GM19193 (cell line): ENCODE data around the gene SLC39A13.

ENCODE experiments used
- POLR2A ChIP-seq: IDR thresholded peaks from 4 replicates; pipeline ENCODE4 v1.6.1; 2011; ENCODE audit not compliant: insufficient read depth, insufficient read length; ENCODE audit errors: extremely low read depth

SLC39A13 gene

DNA sequence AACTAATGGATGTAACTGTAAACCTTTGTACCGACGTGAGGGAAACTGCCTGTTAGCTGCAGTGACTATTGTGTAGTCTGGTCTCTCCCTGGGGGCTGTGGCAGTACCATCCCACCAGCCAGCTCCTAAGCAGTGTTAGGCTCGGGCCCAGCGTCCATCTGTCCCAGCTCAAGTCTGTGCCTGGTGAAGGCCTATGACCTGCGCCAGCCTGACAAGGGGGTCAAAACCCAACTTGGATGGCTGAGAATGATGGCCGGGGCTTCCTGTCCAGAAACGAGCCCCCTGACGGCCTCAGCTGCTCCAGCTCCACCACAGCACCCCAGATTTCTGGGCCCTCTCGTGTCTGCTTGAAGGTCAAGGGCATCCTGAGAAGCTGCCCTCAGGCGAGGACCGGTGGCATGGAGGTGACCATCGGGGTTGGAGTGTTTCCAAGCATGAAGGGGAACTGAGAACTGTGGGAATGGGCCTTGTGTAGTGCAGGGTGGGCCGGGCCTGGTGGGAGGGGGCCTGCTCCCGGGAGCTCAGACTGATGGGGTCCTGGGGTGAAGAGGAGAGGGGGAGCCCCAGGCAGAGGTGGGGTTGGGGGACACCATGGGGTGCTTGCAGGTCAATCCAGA is 15.7 kb upstream of the SLC39A13 start:
- TF ChIP-seq POLR2A: no peak

DNA sequence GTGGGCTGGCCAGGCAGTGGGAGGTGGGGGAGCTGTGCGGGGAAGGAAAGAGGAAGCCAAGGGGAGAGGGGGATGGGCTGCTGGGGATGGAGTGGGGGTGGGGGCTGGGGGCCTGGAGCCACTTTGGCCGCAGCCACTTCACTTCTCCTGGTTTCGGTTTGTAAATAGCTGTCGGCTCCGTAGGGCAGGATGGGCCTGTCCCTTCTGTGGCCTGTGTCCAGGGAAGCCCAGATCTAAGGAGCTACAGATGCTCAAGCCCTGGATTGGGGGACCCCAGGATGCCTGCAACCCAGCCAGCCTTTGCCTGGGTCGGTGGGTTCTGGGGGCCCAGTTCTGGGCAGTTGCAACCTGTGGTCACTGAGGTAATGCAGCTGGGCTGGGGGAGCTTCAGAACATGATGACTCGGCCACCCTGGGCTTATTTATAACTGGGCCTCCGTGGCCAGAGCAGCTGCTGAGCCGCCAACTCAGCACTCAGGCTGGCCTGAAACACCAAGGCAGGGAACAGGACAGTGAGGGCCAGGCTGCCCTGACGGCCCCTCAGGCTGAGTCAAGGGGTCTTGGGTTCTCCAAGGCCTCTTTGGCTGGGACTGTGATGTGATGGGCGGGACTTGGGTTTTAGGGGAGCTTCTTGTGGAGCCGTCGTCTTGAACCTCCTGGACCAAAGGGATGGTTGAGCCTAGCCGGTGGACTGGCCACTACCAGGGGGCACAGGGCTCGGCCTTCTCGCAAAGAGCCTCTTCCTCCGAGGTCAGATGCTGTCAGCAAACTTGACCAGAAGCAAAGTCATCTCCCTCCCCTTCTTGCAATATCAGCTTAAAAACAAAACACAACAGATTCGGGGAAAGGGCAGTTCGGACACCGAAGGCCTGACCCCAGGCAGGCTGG is 15.0 kb upstream of the SLC39A13 start:
- no peak for TF ChIP-seq POLR2A

DNA sequence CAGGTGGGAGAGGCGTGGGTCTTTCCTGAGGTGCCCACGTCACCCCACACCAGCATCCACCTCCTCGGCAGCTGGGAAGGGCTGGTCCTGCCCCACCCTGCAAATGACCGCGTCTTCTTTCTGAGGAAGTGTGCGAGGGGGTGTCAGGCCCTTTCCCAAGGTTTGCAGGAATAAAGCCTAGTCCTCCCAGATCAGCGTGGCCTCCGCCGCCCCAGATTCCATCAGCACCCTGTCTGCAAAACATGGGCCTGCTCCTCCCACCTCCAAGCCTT is 14.4 kb upstream of the SLC39A13 start:
- TF ChIP-seq POLR2A: no peak

DNA sequence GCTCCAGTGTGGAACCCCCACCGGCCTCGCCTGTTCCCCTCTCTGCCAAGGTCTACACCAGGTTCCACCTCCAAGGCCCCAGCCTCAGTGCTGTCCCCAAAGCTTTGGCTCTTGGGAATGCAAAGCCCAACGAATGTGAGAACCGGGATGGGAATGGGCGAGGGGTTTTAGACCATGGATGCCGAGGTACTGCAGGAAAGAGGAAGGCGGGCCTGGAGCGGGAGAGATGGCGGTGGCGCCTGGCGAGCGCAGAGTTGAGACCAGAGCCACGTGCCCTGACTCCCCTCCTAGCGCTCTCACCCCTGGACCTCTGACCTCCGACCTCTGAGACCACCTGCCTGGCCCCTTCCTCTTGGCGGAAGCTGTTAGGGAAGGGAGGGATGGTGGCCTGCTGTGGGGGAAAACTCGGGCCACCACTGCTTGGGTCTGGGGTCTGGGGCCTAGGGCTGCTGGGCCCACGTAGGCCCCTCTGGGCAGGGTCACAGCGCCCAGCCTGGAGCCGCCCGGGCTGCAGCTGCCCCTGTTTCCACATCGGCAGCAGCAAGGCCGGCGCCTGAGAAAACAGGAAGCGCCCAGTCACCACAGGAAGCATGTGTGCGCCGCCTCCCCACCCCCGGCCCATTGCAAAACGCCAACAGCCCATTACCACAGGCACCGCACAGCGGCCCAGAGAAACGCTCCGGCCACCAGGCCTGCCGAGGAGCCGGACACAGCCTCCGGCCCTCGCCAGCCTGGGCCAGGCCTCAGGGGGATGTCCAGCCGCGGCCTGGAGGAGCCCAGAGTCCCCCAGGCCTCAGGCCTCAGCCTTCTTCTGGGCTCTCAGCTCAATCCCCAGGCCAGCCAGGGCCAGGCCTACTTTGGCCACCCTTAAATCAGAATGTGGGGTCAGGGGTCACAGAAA is 13.8 kb upstream of the SLC39A13 start:
- TF ChIP-seq POLR2A: peak; percentile 79

DNA sequence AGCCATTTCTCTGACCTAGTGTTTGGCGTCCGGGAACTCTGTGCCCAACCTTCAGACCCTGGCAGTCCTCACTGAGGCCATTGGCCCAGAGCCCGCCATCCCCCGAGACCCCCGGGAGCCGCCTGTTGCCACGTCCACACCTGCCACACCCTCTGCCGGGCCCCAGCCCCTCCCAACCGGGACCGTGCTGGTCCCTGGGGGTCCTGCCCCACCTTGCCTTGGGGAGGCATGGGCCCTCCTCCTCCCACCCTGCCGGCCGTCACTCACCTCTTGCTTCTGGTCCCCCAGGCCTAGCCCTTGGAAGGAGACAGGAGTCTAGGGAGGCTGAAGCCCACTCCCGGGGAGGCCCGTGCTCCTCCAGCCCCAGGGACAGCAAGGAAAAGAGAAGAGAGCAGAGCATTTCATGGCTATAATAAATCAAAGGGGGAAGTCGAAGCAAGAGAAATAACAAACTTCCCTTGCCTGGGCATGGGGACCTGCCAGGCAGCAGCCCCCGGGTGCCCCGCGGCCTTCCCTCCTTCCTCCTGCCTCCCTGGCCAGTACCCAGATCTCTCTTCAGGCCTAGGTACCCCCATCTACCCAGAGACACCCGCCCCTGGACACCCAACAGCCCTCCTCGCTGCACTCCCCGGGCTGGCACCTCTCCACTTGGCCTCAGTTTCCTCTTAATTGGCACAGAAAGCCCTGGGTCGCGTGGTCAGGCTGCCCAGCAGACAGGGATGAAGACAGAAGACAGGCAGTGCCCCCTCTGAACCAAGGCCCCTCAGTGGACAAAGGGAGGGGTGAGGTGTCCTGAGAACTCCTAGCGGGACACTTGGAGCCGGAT is 13.0 kb upstream of the SLC39A13 start:
- TF ChIP-seq POLR2A: no peak

DNA sequence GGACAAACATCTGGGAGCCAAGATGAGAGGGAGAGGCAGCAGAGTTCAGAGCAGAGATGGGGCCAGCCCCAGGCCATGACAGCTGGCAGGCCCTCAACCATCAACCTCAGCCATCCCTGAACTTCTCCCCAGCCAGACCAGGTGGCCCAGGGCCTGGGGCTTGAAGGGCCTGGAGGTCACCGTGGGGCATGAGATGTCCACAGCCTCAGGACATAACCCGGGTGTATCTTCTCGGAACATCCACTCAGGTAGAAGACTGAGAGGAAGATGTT is 12.4 kb upstream of the SLC39A13 start:
- TF ChIP-seq POLR2A: no peak

DNA sequence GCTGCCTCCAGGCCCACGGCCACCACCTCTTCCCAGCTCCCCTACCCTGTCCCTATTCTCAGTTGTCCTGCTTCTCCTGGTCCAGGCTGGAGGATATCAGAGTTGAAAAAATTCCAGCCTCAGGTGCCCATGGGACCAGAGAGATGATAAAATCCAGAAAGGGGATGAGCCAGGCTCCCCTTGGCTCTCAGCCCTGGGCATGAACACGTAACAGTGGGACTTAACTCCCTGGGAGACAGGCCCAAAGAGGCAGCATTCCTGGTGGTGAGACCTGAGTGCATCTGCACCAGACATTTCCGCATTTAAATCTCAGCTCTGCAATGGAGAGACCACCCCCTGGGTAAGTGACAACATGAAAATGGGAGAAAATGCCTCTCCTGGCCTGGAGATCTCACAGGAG is 10.4 kb upstream of the SLC39A13 start:
- TF ChIP-seq POLR2A: no peak

DNA sequence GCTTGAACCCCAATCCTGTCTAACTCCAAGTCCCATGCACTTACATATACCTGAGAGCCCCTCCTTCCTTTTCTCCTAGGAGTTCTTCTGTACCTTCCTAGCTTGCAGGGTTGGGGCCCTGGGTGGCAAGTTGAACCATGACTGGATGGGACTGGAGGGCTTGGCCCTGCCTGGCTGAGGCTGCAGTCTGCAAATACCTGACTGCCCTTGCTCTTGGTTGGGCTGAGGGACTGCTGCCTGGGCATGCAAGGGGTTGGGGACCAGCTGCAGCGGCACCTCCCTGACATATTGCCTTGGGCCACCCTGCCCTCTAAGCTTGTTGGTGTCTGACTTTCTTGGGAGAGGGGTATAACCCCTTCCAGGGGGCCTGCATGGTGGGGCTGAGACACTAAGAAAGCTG is 9.8 kb upstream of the SLC39A13 start:
- no peak for TF ChIP-seq POLR2A

DNA sequence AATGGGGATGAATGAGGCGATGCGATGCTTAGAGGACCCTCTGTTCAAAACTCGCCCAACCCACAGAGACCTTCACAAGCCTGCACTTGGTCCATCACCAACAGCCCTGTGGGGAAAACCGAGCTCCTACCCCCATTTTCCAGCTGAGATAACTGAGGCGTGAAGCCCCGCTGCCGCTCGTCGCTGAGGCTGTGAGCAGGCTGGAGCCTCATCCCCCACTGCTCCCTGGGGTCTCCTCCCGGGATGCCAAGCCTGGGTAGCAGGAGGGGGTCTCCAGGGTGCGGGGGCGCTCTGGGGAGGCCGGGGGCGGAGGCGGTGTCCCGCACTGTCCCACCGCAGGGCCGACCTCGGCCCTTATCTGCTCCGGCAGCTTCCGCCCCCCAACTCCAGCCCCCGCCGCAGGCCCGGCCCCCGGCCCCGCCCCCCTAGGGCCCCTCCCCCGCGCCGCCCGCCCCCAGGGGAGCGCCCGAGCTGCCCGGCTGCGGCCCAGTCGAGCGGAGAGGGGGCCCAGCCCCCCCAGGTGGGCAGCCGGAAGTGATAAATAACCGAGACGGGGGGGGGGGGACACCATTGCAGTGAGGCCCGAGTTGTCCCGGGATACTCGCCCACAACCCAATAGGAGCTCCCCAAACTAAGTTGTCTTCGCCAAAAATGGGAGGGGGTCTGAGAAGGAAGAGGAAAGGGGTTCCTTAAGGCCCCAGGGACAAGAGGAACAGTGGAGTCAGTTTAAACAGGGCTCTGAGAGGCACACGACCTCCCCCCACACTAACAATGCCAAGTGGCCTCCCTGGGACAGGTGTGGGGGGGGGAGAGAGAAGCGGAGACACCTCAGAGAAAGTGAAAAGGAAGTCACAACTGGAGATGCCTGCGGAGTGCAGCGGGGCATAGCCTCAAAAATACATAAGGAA is 8.3 kb upstream of the SLC39A13 start:
- TF ChIP-seq POLR2A: peak; percentile 55

DNA sequence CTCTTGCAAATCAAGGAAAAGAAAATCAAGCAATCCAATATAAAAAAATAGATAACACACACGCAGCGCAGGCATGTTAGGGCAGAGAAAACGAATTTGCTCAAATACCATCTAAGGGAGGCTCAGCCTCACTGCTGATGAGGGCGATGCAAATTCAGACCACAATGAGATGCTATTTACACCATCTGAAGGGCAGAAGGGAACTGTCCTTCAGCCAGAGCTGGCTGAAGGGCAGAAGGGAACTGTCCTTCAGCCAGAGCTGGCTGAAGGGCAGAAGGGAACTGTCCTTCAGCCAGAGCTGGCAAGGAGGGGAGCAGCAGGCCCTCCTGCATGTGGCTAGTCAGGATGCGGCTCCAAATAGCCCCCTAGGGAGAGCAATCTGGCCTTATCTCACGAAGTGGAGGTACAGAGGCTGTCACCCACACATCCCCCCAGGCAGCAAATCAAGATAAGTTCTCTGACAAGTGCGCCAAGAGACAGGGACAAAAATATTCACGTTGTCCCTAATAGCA is 7.6 kb upstream of the SLC39A13 start:
- peak; percentile 37 for TF ChIP-seq POLR2A

DNA sequence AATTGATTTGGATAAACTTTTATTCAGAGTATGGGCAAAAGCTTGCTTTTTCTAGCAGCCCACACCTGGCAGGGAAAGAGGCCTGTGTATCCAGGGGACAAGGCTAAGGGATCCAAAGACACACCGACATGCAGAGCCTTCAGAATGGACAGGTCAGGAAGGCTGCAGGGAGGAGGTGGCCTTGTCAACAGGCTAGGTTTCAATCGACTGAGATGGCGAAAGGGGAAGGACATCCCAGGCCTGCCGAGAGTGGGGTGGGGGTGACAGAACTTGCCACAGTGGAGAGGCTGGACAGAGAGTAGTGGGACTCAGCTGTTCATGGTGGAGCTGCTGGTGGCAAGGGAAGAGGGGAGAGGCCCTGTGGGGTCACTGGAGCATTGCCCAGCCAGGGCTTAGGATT is 5.3 kb upstream of the SLC39A13 start:
- TF ChIP-seq POLR2A: no peak

DNA sequence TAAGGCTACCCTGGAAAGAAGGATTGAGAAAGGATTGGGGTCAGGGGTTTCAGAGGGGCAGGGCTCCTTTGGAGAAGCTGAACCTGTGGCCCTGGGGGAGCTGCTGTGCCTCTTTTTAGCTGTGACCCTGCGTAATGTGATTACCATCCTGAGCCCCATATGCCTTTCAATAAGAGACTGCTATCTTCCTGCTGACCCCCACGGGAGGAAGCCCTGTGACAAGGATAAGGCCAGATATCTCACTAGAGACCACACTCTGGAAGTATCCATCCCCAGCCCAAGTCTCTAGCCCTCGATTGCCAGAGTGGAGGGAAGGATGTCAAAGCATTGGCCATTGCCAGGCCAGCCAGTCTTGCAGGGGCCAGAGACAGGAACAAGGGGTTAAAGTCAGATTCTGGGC is 4.8 kb upstream of the SLC39A13 start:
- no peak for TF ChIP-seq POLR2A

DNA sequence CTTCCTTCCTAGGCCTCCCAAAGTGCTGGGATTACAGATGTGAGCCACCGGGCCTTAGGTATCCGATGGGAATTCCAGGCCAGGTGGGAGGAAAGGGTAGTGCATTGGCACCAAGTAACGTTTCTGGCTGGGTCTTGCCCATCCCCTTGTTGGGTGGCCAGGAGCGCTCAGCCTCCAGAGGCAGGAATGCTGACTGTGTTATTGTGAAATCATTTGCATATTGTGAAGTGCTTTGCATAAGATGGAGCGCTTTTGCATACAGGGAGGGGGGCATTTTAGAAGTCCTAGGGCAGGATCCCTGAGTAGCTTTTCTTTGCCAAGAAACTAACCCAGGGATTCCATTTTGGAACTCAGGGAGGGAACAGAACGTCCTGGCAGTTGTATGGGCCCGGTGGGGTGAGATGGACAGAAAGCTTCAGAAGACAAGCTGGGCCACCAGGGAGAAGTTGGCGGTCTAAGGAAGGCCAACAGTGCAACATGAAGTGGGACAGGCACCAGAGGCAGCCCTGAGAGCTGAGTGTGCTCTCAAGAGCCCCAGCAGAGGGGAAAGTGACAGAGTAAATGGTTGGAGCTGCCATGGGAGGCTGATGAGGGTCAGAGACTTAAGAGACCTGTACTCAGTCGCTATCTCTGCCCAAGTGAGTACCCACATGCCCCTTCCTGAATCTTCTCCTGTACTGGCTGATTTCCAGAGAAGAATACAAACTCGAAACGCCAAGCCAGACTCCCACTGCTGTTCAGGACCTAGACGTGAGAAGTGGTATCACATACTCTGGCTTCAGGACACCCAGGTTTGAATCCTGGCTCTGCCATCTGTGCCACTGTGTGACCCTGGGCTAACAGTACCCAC is 1.3 kb upstream of the SLC39A13 start:
- TF ChIP-seq POLR2A: no peak
